IPS-18a (cell line): Measurements from ENCODE around the gene CD200R1.
"Not testable (repeated sequence)": the region's sequence is repeated elsewhere in the genome, so short reads cannot be mapped to it uniquely, and the experiment has no call there.

Experiments used
- H3K27ac ChIP-seq: one replicate; pipeline ENCODE4 v1.5.1; 2013; ENCODE audit warnings: low read length
- H3K27me3 ChIP-seq: one replicate; pipeline ENCODE4 v1.6.1; 2013; ENCODE audit warnings: mild to moderate bottlenecking, low read length; ENCODE audit not compliant: control insufficient read depth, insufficient read depth
- H3K36me3 ChIP-seq: one replicate; pipeline ENCODE4 v1.6.1; 2013; ENCODE audit warnings: low read depth, low read length; ENCODE audit not compliant: control insufficient read depth
- H3K4me1 ChIP-seq: one replicate; pipeline ENCODE4 v1.6.1; 2013; ENCODE audit warnings: low read depth, low read length; ENCODE audit not compliant: control insufficient read depth
- H3K4me3 ChIP-seq: one replicate; pipeline ENCODE4 v1.5.1; 2013; ENCODE audit warnings: low read length
- H3K9ac ChIP-seq: one replicate; pipeline ENCODE4 v1.6.1; 2013; ENCODE audit warnings: mild to moderate bottlenecking, low read length, moderate library complexity
- H3K9me3 ChIP-seq: one replicate; pipeline ENCODE4 v1.6.1; 2013; ENCODE audit warnings: low read depth, low read length; ENCODE audit not compliant: control insufficient read depth

CD200R1 gene

DNA sequence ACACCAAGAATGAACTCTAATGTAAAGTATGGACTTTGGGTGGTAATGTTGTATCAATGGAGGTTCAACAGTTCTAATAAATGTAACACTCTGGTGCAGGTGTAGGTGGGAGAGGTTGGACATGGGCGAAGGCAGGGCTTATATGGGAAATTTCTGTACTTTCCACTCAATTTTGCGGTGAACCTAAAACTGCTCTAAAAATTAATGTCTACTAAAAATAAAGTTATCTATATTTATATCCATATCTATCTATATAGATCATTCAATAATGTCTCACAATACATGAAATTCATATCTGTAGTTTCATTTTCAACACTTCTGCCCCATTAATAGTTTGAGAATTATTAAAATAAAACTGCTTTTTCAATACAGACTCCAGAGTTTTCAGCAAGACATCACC is 49.3 kb downstream of the CD200R1 start:
- Histone ChIP-seq H3K4me3 (no peak overlapping the region), H3K4me1 (no peaks in the 10 kb centered on the region), H3K27ac (no peak overlapping the region), H3K27me3 (no peaks in the 10 kb centered on the region), H3K36me3 (no peaks in the 10 kb centered on the region), H3K9ac (no peak overlapping the region), H3K9me3 (no peaks in the 10 kb centered on the region)

DNA sequence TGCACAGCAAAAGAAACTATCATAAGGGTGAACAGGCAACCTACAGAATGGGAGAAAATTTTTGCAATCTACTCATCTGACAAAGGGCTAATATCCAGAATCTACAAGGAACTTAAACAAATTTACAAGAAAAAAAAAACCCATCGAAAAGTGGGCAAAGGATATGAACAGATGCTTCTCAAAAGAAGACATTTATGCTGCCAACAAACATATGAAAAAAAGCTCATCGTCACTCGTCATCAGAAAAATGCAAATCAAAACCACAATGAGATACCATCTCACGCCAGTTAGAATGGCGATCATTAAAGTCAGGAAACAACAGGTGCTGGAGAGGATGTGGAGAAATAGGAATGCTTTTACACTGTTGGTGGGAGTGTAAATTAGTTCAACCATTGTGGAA is 55.4 kb downstream of the CD200R1 start:
- not testable (repeated sequence) for H3K9ac ChIP-seq, H3K36me3 ChIP-seq, H3K9me3 ChIP-seq, H3K27me3 ChIP-seq, H3K4me3 ChIP-seq, H3K4me1 ChIP-seq, H3K27ac ChIP-seq

DNA sequence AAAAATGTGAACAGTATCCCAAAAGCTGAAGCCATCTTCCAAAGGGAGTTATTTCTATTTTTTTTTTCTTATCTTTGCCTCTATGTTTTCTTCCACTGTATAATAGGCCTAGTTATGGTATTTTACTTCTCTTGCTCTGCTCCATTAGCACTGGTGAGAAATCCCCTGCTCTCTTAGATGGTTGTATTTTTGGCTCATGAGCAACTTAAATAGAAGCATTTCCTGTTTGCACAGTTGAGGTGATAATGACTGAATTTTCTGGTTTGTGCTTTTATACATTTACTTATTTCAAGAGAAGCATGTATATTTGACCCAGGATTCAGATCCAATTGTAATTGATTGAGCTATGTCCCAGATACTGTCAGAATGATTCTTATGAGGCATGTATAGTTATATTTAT is 66.7 kb downstream of the CD200R1 start:
- Histone ChIP-seq H3K9me3 (no peaks in the 10 kb centered on the region), H3K4me1 (no peaks in the 10 kb centered on the region), H3K27me3 (no peaks in the 10 kb centered on the region), H3K9ac (no peak overlapping the region), H3K4me3 (no peak overlapping the region), H3K27ac (no peak overlapping the region), H3K36me3 (no peaks in the 10 kb centered on the region)

DNA sequence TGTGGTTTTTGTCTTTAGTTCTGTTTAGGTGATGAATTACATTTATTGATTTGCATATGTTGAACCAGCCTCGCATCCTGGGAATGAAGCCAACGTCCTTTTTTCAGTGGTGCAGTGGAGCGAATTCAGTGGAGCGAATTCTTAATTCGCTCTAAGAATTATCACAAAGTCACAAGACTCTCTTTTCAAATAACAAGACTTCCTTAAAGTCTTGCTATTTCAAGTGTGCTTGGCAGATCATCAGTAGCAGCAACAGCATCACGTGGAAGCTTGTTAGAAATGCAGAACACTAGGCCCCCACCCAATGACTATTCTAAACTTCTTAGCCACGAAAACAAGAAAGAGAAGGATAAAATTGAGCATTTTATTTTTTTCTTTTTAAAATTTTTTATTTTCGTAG is 70.1 kb downstream of the CD200R1 start:
- Histone ChIP-seq H3K27ac (no peak overlapping the region), H3K4me1 (no peaks in the 10 kb centered on the region), H3K4me3 (no peak overlapping the region), H3K36me3 (no peaks in the 10 kb centered on the region), H3K9ac (no peak overlapping the region), H3K9me3 (no peaks in the 10 kb centered on the region), H3K27me3 (no peaks in the 10 kb centered on the region)

DNA sequence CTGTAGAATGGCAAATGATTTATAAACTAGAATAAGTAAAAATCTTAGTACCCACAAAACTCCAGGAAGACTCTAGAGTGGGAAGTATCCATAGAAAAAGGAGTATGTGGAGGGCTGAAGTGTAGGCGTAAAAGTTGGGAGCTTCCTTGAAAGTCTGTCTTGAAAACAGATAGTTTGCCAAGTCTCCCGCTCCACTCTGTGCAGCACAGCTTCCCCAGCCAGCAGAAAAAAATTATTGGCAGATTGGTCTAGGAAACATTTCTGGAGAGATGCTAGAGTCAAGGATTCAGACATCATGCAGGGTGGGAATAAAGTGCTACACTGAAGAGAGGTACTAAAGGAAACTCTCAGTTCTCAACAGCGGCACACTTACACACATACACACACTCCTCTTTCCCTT is 74.8 kb downstream of the CD200R1 start:
- no peak overlapping the region for H3K9ac ChIP-seq
- H3K36me3 ChIP-seq = no peaks in the 10 kb centered on the region
- no peak overlapping the region for H3K4me3 ChIP-seq
- no peaks in the 10 kb centered on the region for H3K27me3 ChIP-seq
- no peaks in the 10 kb centered on the region for H3K9me3 ChIP-seq
- peaks cover 10% of the 10 kb centered on the region for H3K4me1 ChIP-seq
- H3K27ac ChIP-seq = no peak overlapping the region

DNA sequence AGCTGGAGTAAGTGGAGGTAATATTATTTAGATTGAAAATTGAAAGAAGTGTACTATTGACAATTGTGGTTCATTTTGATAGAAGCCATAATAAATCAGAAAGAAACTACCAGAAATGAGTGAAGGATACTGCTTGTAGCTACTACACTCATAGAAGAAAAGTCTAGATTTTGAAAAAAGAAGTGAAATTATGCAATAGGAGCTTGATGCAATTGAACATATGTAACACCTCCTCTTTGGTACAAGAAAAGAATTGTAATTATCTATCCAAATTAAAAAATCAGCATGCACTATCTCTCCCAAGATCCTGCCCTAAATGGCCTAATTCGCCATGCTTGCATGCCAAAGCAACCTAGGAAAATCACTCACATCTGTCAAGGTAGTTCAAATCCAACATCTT is 77.1 kb downstream of the CD200R1 start:
- Histone ChIP-seq H3K9ac (no peak overlapping the region), H3K9me3 (no peaks in the 10 kb centered on the region), H3K27me3 (no peaks in the 10 kb centered on the region), H3K4me3 (no peak overlapping the region), H3K4me1 (peaks cover 22% of the 10 kb centered on the region), H3K36me3 (no peaks in the 10 kb centered on the region), H3K27ac (no peak overlapping the region)

DNA sequence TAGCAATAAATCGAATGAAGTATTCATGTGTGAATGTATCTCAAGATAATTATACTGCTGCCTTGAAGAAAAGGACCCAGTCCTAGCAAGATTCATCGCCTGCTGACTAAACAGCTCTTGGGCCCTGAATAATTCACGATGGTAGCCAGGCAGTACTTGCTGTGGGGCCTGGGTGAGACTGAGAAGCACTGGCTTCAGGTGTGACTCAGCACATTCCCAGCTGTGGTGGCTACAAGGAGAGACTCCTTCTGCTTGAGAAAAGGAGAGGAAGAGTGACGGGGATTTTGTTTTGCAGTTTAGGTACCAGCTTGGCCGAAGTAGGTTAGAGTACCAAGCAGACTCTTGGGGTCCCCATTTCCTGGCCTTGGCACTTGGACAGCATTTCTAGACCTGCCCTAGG is 80.6 kb downstream of the CD200R1 start:
- no peak overlapping the region for H3K4me3 ChIP-seq
- no peaks in the 10 kb centered on the region for H3K36me3 ChIP-seq
- H3K9me3 ChIP-seq = no peaks in the 10 kb centered on the region
- no peak overlapping the region for H3K9ac ChIP-seq
- H3K27ac ChIP-seq = no peak overlapping the region
- no peaks in the 10 kb centered on the region for H3K27me3 ChIP-seq
- H3K4me1 ChIP-seq = peaks cover 30% of the 10 kb centered on the region

DNA sequence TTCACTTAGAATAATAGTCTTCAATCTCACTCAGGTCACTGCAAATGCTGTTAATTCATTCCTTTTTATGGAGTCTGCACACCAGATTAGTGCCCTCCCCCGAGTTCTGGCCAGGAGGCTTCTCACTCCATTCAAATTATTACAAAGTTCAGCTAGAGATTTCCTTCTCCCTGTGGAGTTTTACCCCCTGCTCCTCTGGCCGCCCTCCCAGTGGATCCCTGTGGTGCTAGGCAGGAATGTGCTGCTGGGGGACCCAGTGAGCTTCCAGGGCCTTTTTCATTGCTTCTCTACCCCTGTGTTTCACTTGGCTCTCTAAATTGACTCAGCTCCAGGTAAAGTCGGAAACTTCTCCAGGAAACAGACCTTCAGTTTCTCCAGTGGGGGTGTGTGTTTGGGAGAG is 85.5 kb downstream of the CD200R1 start:
- Histone ChIP-seq H3K9ac (no peak overlapping the region), H3K4me3 (no peak overlapping the region), H3K36me3 (no peaks in the 10 kb centered on the region), H3K4me1 (peaks cover 18% of the 10 kb centered on the region), H3K27ac (no peak overlapping the region), H3K9me3 (no peaks in the 10 kb centered on the region), H3K27me3 (no peaks in the 10 kb centered on the region)

DNA sequence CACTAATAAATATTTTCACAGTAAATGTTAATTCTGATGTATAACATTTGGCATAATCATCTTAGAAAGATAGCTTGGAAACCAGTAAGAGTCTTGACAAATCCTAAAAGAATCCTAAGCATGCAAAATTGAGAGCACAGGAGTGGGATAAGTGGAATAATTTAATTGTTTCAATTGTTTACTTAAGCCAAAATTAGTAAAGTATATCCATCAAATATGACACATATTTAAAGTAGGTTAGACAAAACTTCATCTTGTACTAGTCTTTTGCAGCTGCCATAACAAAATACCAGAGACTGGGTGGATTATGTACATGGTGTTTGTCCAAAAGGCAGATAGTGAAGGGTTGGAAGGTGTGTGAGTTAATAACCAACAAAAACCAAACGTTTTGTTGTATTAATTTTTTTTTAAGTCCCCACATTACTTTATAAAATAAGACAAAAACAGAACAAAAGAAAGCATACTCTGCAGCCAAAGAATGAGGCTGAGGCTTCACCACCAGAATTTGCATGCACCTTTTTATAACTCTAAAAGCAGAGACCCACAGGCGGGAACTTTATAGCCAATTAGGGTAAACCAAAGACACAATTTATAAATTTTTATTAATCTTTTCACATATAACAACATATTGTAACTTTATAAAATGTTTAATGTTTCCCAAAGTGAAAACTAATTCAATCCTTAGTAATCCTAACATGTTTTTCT is 86.4 kb downstream of the CD200R1 start:
- Histone ChIP-seq H3K4me1 (peaks cover 11% of the 10 kb centered on the region), H3K4me3 (no peak overlapping the region), H3K27ac (no peak overlapping the region)

DNA sequence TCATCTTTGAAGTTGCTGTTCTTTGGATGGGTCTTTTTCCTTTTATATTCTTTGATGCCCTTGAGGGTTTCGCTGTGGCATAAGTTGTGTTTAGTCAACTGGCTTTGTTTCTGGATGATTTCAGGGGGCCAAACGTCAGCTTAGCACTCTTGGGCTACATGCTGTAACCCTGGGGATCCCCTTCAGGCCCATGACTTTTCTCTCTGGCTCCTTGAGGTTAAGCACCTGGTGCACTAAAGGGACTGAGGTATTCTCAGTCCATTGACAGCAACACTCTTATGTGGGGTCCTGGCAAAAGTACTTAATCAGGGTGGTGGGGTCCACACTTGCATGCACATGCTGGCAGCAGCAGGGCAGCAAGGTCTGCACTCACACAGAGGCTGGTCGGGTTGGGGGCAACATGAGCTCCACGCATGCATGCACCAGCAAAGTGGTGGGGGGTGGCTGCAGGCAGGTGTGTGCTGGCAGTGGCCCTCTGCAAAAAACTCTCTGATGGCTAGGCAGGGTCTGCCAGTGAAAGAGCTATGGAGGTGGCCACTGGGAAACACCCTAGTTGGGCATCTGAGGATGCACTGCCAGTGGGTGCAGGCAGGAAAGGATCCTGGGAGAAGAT is 90.1 kb downstream of the CD200R1 start:
- H3K9me3 ChIP-seq = no peaks in the 10 kb centered on the region
- H3K4me3 ChIP-seq = no peak overlapping the region
- H3K27me3 ChIP-seq = no peaks in the 10 kb centered on the region
- no peak overlapping the region for H3K9ac ChIP-seq
- no peak overlapping the region for H3K27ac ChIP-seq
- no peaks in the 10 kb centered on the region for H3K36me3 ChIP-seq
- H3K4me1 ChIP-seq = peaks cover 9% of the 10 kb centered on the region

More for the DNA sequence above, 86.4 kb downstream of the CD200R1 start:
- Histone ChIP-seq H3K9ac (no peak overlapping the region), H3K9me3 (no peaks in the 10 kb centered on the region), H3K36me3 (no peaks in the 10 kb centered on the region), H3K27me3 (no peaks in the 10 kb centered on the region)

DNA sequence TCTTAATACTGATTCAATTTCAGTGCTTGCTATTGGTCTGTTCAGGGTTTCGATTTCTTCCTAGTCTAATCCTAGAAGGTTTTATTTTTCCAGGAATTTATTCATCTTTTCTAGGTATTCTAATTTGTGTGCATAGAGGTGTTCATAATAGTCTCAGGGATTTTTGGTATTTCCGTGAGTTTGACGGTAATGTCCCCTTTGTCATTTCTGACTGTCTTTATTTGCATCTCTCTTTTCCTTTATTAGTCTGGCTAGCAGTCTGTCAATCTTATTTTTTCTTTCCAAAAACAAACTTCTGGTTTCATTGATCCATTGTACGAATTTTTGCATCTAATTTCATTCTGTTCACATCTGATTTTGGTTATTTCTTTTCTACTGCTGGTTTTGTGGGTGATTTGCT is 93.0 kb downstream of the CD200R1 start:
- H3K27ac ChIP-seq = no peak overlapping the region
- no peaks in the 10 kb centered on the region for H3K36me3 ChIP-seq
- H3K9ac ChIP-seq = no peak overlapping the region
- H3K27me3 ChIP-seq = no peaks in the 10 kb centered on the region
- H3K4me1 ChIP-seq = no peaks in the 10 kb centered on the region
- H3K9me3 ChIP-seq = no peaks in the 10 kb centered on the region
- H3K4me3 ChIP-seq = no peak overlapping the region

DNA sequence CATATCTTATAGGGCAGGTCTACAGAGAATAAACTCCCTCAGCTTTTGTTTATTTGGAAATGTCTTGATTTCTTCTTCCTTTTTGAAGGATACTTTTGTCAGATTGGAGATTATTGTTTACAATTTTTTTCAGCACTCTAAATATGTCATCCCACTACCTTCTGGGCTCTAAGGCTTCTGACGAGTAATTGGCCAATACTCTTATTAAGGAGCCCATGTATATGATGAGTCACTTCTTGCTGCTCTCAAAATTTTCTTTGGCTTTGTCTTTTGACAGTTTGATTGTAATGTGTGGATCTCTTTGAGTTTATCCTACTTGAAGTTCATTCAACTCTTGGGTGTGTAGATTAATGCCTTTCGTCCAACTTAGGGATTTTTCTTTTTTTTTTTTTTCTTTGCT is 99.3 kb downstream of the CD200R1 start:
- H3K27ac ChIP-seq = no peak overlapping the region
- no peaks in the 10 kb centered on the region for H3K9me3 ChIP-seq
- H3K4me1 ChIP-seq = peaks cover 7% of the 10 kb centered on the region
- no peaks in the 10 kb centered on the region for H3K27me3 ChIP-seq
- no peak overlapping the region for H3K4me3 ChIP-seq
- H3K36me3 ChIP-seq = no peaks in the 10 kb centered on the region
- no peak overlapping the region for H3K9ac ChIP-seq
